SK-N-MC (cell line): ENCODE measurements around the gene ASTN2.

Source experiments
- EZH2 ChIP-seq: fragments of 200-600 bp; sonication (generic); IDR thresholded peaks from one replicate; pipeline ENCODE4 v1.6.1; 2017; ENCODE audit warnings: antibody characterized with exemption
- POLR2AphosphoS5 ChIP-seq: IDR thresholded peaks from 2 replicates; pipeline ENCODE4 v1.6.1; 2012; ENCODE audit warnings: mild to moderate bottlenecking, low read depth, low read length, borderline replicate concordance

- TF ChIP-seq EZH2 (no peak), POLR2AphosphoS5 (no peak)
Observed at GRCh38 chr9:116377179-116377798, 1037.6 kb downstream of the ASTN2 start.
